ENCODE results near the gene KCTD10. TPM values are rescaled to one million over a fixed set of nuclear protein-coding genes. Genes with fewer than 3 reads are reported as not detected.

Gene KCTD10
- total RNA-seq, 4 donors from 2014 or later, result 67.2 to 126 (median 79.5) TPM

GRCh38 chr12:109462868-109463692 is 14.0 kb downstream of the KCTD10 start:
- Histone ChIP-seq H3K9me3 (no peaks in the 10 kb centered on the region), H3K4me3 (no peak overlapping the region), H3K4me1 (peaks cover 78 to 97% (median 83%) of the 10 kb centered on the region in 4 donors), H3K36me3 (peaks cover 0 to under 1% (median 0%) of the 10 kb centered on the region in 4 donors), H3K27me3 (no peaks in the 10 kb centered on the region), H3K27ac (peak overlapping the region; percentile 91 to 97 (median 94))
- WGBS, 2 donors (ENCODE audit: low coverage in 1 of 2), result 47 to 54% methylated on average over 2 to 14 of the region's 14 CpGs
- in situ Hi-C loops (cut with MboI; ENCODE audit: low pct_ligation_motif_present in 1 of 4, low pct_unique_long_range_greater_than_20kb in 1 of 4, low sequenced_read_pairs in 3 of 4) (no loop called here), intact Hi-C loops (cut with DNase I; ENCODE audit: low total_unique reads) (no loop called here)
- peak; percentile 74 for DNase-seq
- TF ChIP-seq CTCF (IDR thresholded peaks at IDR 0.05) (no peak), POLR2A (IDR thresholded peaks at IDR 0.05) (no peak), POLR2AphosphoS5 (IDR thresholded peaks at IDR 0.05) (peak; percentile 90 to 92 (median 90)), EP300 (IDR thresholded peaks at IDR 0.05; ENCODE audit: low read depth) (peak; percentile 97)

- no peak overlapping the region for H3K4me3 ChIP-seq
Measured at GRCh38 chr12:109461846-109462756, 15.0 kb downstream of the KCTD10 start.

GRCh38 chr12:109461049-109461845 is 15.9 kb downstream of the KCTD10 start:
- DNase-seq, result peak; percentile 50

More at GRCh38 chr12:109461846-109462756, 15.0 kb downstream of the KCTD10 start:
- Histone ChIP-seq H3K4me1 (peaks cover 71 to 95% (median 78%) of the 10 kb centered on the region in 4 donors), H3K9me3 (no peaks in the 10 kb centered on the region), H3K36me3 (peaks cover 0 to 10% (median 4%) of the 10 kb centered on the region in 4 donors), H3K27ac (peak overlapping the region; percentile 91 to 97 (median 94)), H3K27me3 (no peaks in the 10 kb centered on the region)
- whole genome bisulfite sequencing, 2 donors (ENCODE audit: low coverage in 1 of 2), result 38 to 45% methylated on average over 9 to 13 of the region's 13 CpGs
- intact Hi-C loops (cut with DNase I; ENCODE audit: low total_unique reads), result no loop called here
- in situ Hi-C loops (cut with MboI; ENCODE audit: low pct_ligation_motif_present in 1 of 4, low pct_unique_long_range_greater_than_20kb in 1 of 4, low sequenced_read_pairs in 3 of 4), result no loop called here
- DNase-seq, result peak; percentile 85
- TF ChIP-seq EP300 (IDR thresholded peaks at IDR 0.05; ENCODE audit: low read depth), result peak; percentile 21
- TF ChIP-seq CTCF (IDR thresholded peaks at IDR 0.05), result no peak
- peak; percentile 48 to 70 (median 68) for TF ChIP-seq POLR2AphosphoS5 (IDR thresholded peaks at IDR 0.05)
- TF ChIP-seq POLR2A (IDR thresholded peaks at IDR 0.05), result no peak

More at GRCh38 chr12:109461049-109461845, 15.9 kb downstream of the KCTD10 start:
- Histone ChIP-seq H3K9me3 (no peaks in the 10 kb centered on the region), H3K27me3 (no peaks in the 10 kb centered on the region), H3K27ac (peak overlapping the region; percentile 91 to 97 (median 94)), H3K4me3 (no peak overlapping the region), H3K4me1 (peaks cover 65 to 86% (median 71%) of the 10 kb centered on the region in 4 donors), H3K36me3 (peaks cover 0 to 15% (median 7%) of the 10 kb centered on the region in 4 donors)
- in situ Hi-C loops (cut with MboI; ENCODE audit: low pct_ligation_motif_present in 1 of 4, low pct_unique_long_range_greater_than_20kb in 1 of 4, low sequenced_read_pairs in 3 of 4) (no loop called here), intact Hi-C loops (cut with DNase I; ENCODE audit: low total_unique reads) (no loop called here)
- peak; percentile 31 for TF ChIP-seq POLR2A (IDR thresholded peaks at IDR 0.05)
- no peak for TF ChIP-seq CTCF (IDR thresholded peaks at IDR 0.05)
- TF ChIP-seq POLR2AphosphoS5 (IDR thresholded peaks at IDR 0.05), result peak in 1 of 3 donors; percentile 14
- TF ChIP-seq EP300 (IDR thresholded peaks at IDR 0.05; ENCODE audit: low read depth), result no peak
- WGBS, 2 donors (ENCODE audit: low coverage in 1 of 2), result 30 to 39% methylated on average over 2 to 8 of the region's 8 CpGs

Data from transverse colon (tissue), 4 donors.